ENCODE measurements around the gene SMIM32. TPM values are rescaled to one million over a fixed set of nuclear protein-coding genes. Genes with fewer than 3 reads are reported as not detected.

SMIM32 gene
- total and polyA plus RNA-seq, 2 donors (not counting 1 experiment from before 2014, with no cell fraction given), result not detected

GRCh38 chr5:136195971-136196820 lies 3.2 kb upstream of the SMIM32 start:
- H3K36me3 ChIP-seq (ENCODE audit: control insufficient read depth, insufficient read depth, low read length), result no peaks in the 10 kb centered on the region
- H3K27me3 ChIP-seq (ENCODE audit: control insufficient read depth, insufficient read depth, low read length), result peaks cover 41% of the 10 kb centered on the region
- H3K4me1 ChIP-seq (ENCODE audit: control insufficient read depth, extremely low read depth, insufficient read depth, low read length), result no peaks in the 10 kb centered on the region
- DNase-seq (ENCODE audit: low read depth in 2 of 2), result peak in 1 of 2 donors; percentile 20
- H3K9ac ChIP-seq (ENCODE audit: insufficient read depth, low read length), result no peak overlapping the region
- no peaks in the 10 kb centered on the region for H4K20me1 ChIP-seq (ENCODE audit: control insufficient read depth, extremely low read depth, insufficient read depth, low read length)
- H3K79me2 ChIP-seq (ENCODE audit: control insufficient read depth, insufficient read depth, low read length), result no peaks in the 10 kb centered on the region
- H2AFZ ChIP-seq (ENCODE audit: low read length), result no peak overlapping the region
- TF ChIP-seq CTCF (conservative IDR thresholded peaks at IDR 0.05 in 1 of 2, IDR thresholded peaks at IDR 0.05 in 1 of 2; ENCODE audit: low read depth in 1 of 2, low read length in 2 of 2) (no peak), EZH2 (IDR thresholded peaks at IDR 0.05; ENCODE audit: low read length, missing control alignments) (no peak)
- H3K4me2 ChIP-seq (ENCODE audit: extremely low read depth, insufficient read depth, low read length), result no peak overlapping the region
- no peak overlapping the region for H3K4me3 ChIP-seq (replicated peaks in 1 of 4; ENCODE audit: control extremely low read depth in 1 of 4, insufficient read depth in 1 of 4, low read depth in 3 of 4, low read length in 4 of 4)
- H3K27ac ChIP-seq (ENCODE audit: insufficient read depth, low read length), result no peak overlapping the region
- no peaks in the 10 kb centered on the region for H3K9me3 ChIP-seq (ENCODE audit: control insufficient read depth, insufficient read depth, low read depth, low read length)

- Histone ChIP-seq H3K9ac (ENCODE audit: insufficient read depth, low read length) (no peak overlapping the region), H3K4me2 (ENCODE audit: extremely low read depth, insufficient read depth, low read length) (no peak overlapping the region), H3K9me3 (ENCODE audit: control insufficient read depth, insufficient read depth, low read depth, low read length) (no peaks in the 10 kb centered on the region), H3K79me2 (ENCODE audit: control insufficient read depth, insufficient read depth, low read length) (no peaks in the 10 kb centered on the region), H3K4me3 (replicated peaks in 1 of 4; ENCODE audit: control extremely low read depth in 1 of 4, insufficient read depth in 1 of 4, low read depth in 3 of 4, low read length in 4 of 4) (no peak overlapping the region), H2AFZ (ENCODE audit: low read length) (no peak overlapping the region), H3K4me1 (ENCODE audit: control insufficient read depth, extremely low read depth, insufficient read depth, low read length) (no peaks in the 10 kb centered on the region), H3K27ac (ENCODE audit: insufficient read depth, low read length) (no peak overlapping the region), H3K27me3 (ENCODE audit: control insufficient read depth, insufficient read depth, low read length) (peaks cover 39% of the 10 kb centered on the region), H3K36me3 (ENCODE audit: control insufficient read depth, insufficient read depth, low read length) (no peaks in the 10 kb centered on the region), H4K20me1 (ENCODE audit: control insufficient read depth, extremely low read depth, insufficient read depth, low read length) (no peaks in the 10 kb centered on the region)
- TF ChIP-seq EZH2 (IDR thresholded peaks at IDR 0.05; ENCODE audit: low read length, missing control alignments), result no peak
- no peak for TF ChIP-seq CTCF (conservative IDR thresholded peaks at IDR 0.05 in 1 of 2, IDR thresholded peaks at IDR 0.05 in 1 of 2; ENCODE audit: low read depth in 1 of 2, low read length in 2 of 2)
- no peak for DNase-seq (ENCODE audit: low read depth in 2 of 2)
These were observed 1.6 kb upstream of the SMIM32 start for GRCh38 chr5:136194576-136194975.

GRCh38 chr5:136193322-136193935 lies 467 bp upstream of the SMIM32 start:
- H2AFZ ChIP-seq (ENCODE audit: low read length), result no peak overlapping the region
- no peak overlapping the region for H3K4me2 ChIP-seq (ENCODE audit: extremely low read depth, insufficient read depth, low read length)
- TF ChIP-seq CTCF (conservative IDR thresholded peaks at IDR 0.05 in 1 of 2, IDR thresholded peaks at IDR 0.05 in 1 of 2; ENCODE audit: low read depth in 1 of 2, low read length in 2 of 2), result no peak
- TF ChIP-seq EZH2 (IDR thresholded peaks at IDR 0.05; ENCODE audit: low read length, missing control alignments), result peak; percentile 67
- no peak for DNase-seq (ENCODE audit: low read depth in 2 of 2)
- no peaks in the 10 kb centered on the region for H3K4me1 ChIP-seq (ENCODE audit: control insufficient read depth, extremely low read depth, insufficient read depth, low read length)
- no peaks in the 10 kb centered on the region for H3K9me3 ChIP-seq (ENCODE audit: control insufficient read depth, insufficient read depth, low read depth, low read length)
- H3K79me2 ChIP-seq (ENCODE audit: control insufficient read depth, insufficient read depth, low read length), result no peaks in the 10 kb centered on the region
- H4K20me1 ChIP-seq (ENCODE audit: control insufficient read depth, extremely low read depth, insufficient read depth, low read length), result no peaks in the 10 kb centered on the region
- H3K27me3 ChIP-seq (ENCODE audit: control insufficient read depth, insufficient read depth, low read length), result peaks cover 37% of the 10 kb centered on the region
- H3K4me3 ChIP-seq (replicated peaks in 1 of 4; ENCODE audit: control extremely low read depth in 1 of 4, insufficient read depth in 1 of 4, low read depth in 3 of 4, low read length in 4 of 4), result no peak overlapping the region
- no peak overlapping the region for H3K9ac ChIP-seq (ENCODE audit: insufficient read depth, low read length)
- no peak overlapping the region for H3K27ac ChIP-seq (ENCODE audit: insufficient read depth, low read length)
- H3K36me3 ChIP-seq (ENCODE audit: control insufficient read depth, insufficient read depth, low read length), result no peaks in the 10 kb centered on the region

Data from fibroblast of lung (primary cell).